Thoracic aorta (tissue), 2 donors: ENCODE measurements around the gene SPAG9. TPM values are rescaled to one million over a fixed set of nuclear protein-coding genes. Genes with fewer than 3 reads are reported as not detected.
A peak's percentile ranks its signal among the peaks of the same experiment; 100 is the strongest.
"Not testable (repeated sequence)": the region's sequence is repeated elsewhere in the genome, so short reads cannot be mapped to it uniquely, and the experiment has no call there.

ENCODE experiments used
- ATAC-seq: fragments of 150-250 bp; one replicate; pipeline ENCODE4 v1.8.0; 2017; ENCODE audit warnings: low read depth; ENCODE audit not compliant: insufficient number of reproducible peaks, low FRiP score
- DNase-seq: peaks from one replicate; pipeline ENCODE4 v3.0.0-alpha.2; 2020; ENCODE audit warnings: low spot score
- H3K27ac ChIP-seq, 2 donors: fragments of 200-600 bp; sonication (generic); 1 replicate in 1 of 2; 2 replicates in 1 of 2; pipeline ENCODE4 v1.5.1; 2016; ENCODE audit warnings: mild to moderate bottlenecking in 2 of 2, moderate library complexity in 2 of 2
- H3K27me3 ChIP-seq: fragments of 200-600 bp; sonication (generic); replicated peaks from 2 replicates; pipeline ENCODE4 v1.6.0; 2016; ENCODE audit warnings: mild to moderate bottlenecking; ENCODE audit not compliant: insufficient read depth
- H3K36me3 ChIP-seq: fragments of 200-600 bp; sonication (generic); one replicate; pipeline ENCODE4 v1.5.1; 2016
- H3K4me1 ChIP-seq, 2 donors: fragments of 200-600 bp; sonication (generic); 1 replicate in 1 of 2; 2 replicates in 1 of 2; pipeline versions ENCODE4 v1.5.1 to v1.6.0; 2016; ENCODE audit warnings: low read depth in 2 of 2, mild to moderate bottlenecking in 1 of 2; ENCODE audit not compliant: control insufficient read depth in 1 of 2
- H3K4me3 ChIP-seq: fragments of 200-600 bp; sonication (generic); 2 replicates; pipeline ENCODE4 v1.5.1; 2016; ENCODE audit warnings: mild to moderate bottlenecking
- H3K9me3 ChIP-seq: fragments of 200-600 bp; sonication (generic); 2 replicates; pipeline ENCODE4 v1.5.1; 2016
- CTCF ChIP-seq: fragments of 200-600 bp; sonication (generic); IDR thresholded peaks from one replicate; pipeline ENCODE4 v1.5.1; 2019; ENCODE audit warnings: antibody characterized with exemption
- total RNA-seq, 2 donors: library from RNA; depleted of rRNA; stranded (reverse); fragments of >200 nt; gene quantifications; one replicate each; pipeline versions ENCODE4 v1.1.0 to v1.2.3, GENCODE V29; 2016

The SPAG9 gene
- total RNA-seq, 2 donors from 2014 or later = 105 to 162 TPM

GRCh38 chr17:51132964-51133319 is 12.3 kb upstream of the SPAG9 start:
- ATAC-seq (no peak), DNase-seq (no peak)
- H3K9me3 ChIP-seq = no peaks in the 10 kb centered on the region
- no peaks in the 10 kb centered on the region for H3K36me3 ChIP-seq
- H3K27me3 ChIP-seq = no peaks in the 10 kb centered on the region
- no peak for TF ChIP-seq CTCF
- H3K4me1 ChIP-seq = peaks cover 5 to 16% of the 10 kb centered on the region in 2 donors
- H3K4me3 ChIP-seq = no peak overlapping the region
- H3K27ac ChIP-seq = peak overlapping the region; percentile 54 to 65

DNA sequence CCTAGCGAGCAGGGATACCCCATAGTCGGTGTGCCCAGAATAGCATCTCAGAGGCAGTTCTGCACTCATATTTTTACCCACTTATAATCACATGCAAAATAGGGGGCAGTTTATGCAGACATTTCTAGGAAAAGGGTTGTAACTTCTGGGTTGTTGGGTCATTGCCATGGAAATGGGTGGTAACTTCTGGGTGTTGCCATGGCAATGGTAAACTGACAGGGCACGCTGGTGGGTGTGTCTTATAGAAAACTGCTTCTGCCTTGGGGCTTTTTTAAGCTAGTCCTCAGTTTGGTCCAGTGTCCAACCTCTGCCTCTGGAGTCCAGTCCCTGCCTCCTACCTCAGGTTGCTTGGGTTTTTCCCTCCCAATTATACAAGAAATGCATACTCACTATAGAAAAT is 7.4 kb upstream of the SPAG9 start:
- ATAC-seq = no peak
- no peak for TF ChIP-seq CTCF
- no peaks in the 10 kb centered on the region for H3K27me3 ChIP-seq
- no peak overlapping the region for H3K27ac ChIP-seq
- DNase-seq = no peak
- no peaks in the 10 kb centered on the region for H3K9me3 ChIP-seq
- H3K4me1 ChIP-seq = peaks cover 5 to 9% of the 10 kb centered on the region in 2 donors
- no peaks in the 10 kb centered on the region for H3K36me3 ChIP-seq
- H3K4me3 ChIP-seq = no peak overlapping the region

DNA sequence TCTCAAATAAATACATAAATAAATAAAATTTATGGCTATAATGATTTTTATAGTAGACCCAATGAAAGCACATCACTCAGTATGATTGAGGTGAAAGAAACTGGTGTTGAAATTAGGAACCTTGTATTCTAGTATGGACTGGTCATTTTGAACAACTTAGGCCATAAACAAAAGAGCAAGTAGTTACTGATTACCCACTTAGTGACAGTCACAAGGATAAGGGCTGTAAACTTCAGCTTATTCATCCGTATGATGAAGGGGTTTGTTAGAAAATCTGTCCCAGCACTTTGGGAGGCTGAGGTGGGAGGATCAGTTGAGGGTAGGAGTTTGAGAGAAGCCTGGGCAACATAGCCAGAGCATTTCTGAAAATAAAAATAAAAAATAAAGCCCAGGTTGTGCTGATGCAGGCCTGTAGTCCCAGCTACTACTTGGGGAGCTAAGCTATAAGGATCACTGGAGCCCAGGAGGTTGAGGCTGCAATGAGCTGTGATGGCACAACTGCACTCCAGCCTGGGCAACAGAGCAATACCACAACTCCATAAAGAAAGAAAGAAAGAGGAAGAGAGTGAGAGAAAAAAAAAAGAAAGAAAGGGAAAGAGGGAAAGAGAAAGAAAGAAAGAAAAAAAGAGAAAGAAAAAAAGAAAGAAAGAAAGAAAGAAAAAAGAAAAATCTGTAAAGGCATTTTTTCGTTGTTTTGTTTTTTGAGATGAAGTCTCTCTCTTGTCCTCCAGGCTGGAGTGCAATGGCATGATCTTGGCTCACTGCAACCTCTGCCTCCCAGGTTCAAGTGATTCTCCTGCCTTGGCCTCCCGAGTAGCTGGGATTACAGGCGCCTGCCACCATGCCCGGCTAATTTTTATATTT is 4.2 kb upstream of the SPAG9 start:
- H3K9me3 ChIP-seq = no peaks in the 10 kb centered on the region

DNA sequence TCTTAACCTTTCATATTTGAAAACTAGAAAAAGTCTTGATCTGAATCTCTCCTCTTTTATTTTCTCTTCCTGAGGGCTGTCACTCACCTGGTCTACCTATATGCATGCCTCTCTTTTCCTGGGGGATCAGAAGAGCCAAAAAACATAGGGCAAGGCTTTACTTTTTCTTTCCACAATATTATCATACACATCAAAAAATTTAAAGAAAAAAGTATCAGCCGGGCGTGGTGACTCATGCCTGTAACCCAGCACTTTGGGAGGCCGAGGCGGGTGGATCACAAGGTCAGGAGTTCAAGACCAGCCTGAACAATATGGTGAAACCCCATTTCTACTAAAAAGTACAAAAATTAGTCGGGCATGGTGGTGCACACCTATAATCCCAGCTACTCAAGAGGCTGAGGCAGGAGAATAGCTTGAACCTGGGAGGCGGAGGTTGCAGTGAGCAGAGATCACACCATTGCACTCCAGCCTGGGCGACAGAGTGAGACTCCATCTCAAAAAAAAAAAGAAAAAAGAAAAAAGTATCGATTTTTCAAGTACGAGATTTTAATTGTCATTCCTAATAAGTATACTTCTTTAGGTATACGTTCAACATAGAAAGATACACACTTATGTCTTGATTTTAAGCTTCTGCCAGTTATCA is 1.9 kb upstream of the SPAG9 start:
- H3K27me3 ChIP-seq, H3K36me3 ChIP-seq, H3K9me3 ChIP-seq, H3K4me3 ChIP-seq, DNase-seq, ATAC-seq: not testable (repeated sequence)
- Histone ChIP-seq H3K27ac (peak overlapping the region in 1 of 2 donors; percentile 89), H3K4me1 (peaks cover 17% of the 10 kb centered on the region in 2 donors)

More for the DNA sequence above, 4.2 kb upstream of the SPAG9 start:
- H3K27me3 ChIP-seq = no peaks in the 10 kb centered on the region
- H3K4me3 ChIP-seq = no peak overlapping the region
- no peak for ATAC-seq
- no peaks in the 10 kb centered on the region for H3K4me1 ChIP-seq
- no peak for DNase-seq
- no peaks in the 10 kb centered on the region for H3K36me3 ChIP-seq
- TF ChIP-seq CTCF = no peak
- H3K27ac ChIP-seq = no peak overlapping the region

GRCh38 chr17:51121620-51122472 is 1.2 kb upstream of the SPAG9 start:
- Histone ChIP-seq H3K9me3 (no peaks in the 10 kb centered on the region), H3K27ac (peak overlapping the region; percentile 89 to 100), H3K4me3 (peak overlapping the region; percentile 68), H3K4me1 (peaks cover 19 to 25% of the 10 kb centered on the region in 2 donors), H3K36me3 (no peaks in the 10 kb centered on the region), H3K27me3 (no peaks in the 10 kb centered on the region)
- ATAC-seq (peak; percentile 80), DNase-seq (peak; percentile 83)
- TF ChIP-seq CTCF = no peak
